IgD-negative memory B cell (primary cell): Measurements from ENCODE around the gene ATP6V1B1. TPM values are rescaled to one million over a fixed set of nuclear protein-coding genes. Genes with fewer than 3 reads are reported as not detected.
A peak's percentile ranks its signal among the peaks of the same experiment; 100 is the strongest.

ENCODE experiments used
- H3K27ac Mint-ChIP-seq, 3 donors: one replicate each; pipeline ENCODE4 v1.8.0; 2020 to 2022; ENCODE audit warnings: mild to moderate bottlenecking in 3 of 3, mixed read lengths in 3 of 3, moderate library complexity in 1 of 3
- H3K27me3 Mint-ChIP-seq: one replicate; pipeline ENCODE4 v1.8.0; 2021; ENCODE audit warnings: mixed read lengths
- H3K36me3 Mint-ChIP-seq: one replicate; pipeline ENCODE4 v1.8.0; 2020; ENCODE audit warnings: mild to moderate bottlenecking, mixed read lengths
- H3K4me1 Mint-ChIP-seq, 3 donors: one replicate each; pipeline ENCODE4 v1.8.0; 2020 to 2022; ENCODE audit warnings: mixed read lengths in 3 of 3, mild to moderate bottlenecking in 1 of 3
- H3K4me3 Mint-ChIP-seq, 4 donors: one replicate each; pipeline ENCODE4 v1.8.0; 2020 to 2022; ENCODE audit warnings: mild to moderate bottlenecking in 4 of 4, mixed read lengths in 4 of 4, moderate library complexity in 3 of 4
- H3K9me3 Mint-ChIP-seq, 3 donors: one replicate each; pipeline ENCODE4 v1.8.0; 2020 to 2021; ENCODE audit warnings: mixed read lengths in 3 of 3, mild to moderate bottlenecking in 1 of 3
- polyA plus RNA-seq: library from polyadenylated mRNA; unstranded; fragments of 300-500 nt; fragmentation: Illumina TruSeq; gene quantifications from one replicate; pipeline ENCODE4 v1.2.3, GENCODE V29; 2021

The ATP6V1B1 gene
- polyA plus RNA-seq, 1 donor from 2014 or later: not detected

DNA sequence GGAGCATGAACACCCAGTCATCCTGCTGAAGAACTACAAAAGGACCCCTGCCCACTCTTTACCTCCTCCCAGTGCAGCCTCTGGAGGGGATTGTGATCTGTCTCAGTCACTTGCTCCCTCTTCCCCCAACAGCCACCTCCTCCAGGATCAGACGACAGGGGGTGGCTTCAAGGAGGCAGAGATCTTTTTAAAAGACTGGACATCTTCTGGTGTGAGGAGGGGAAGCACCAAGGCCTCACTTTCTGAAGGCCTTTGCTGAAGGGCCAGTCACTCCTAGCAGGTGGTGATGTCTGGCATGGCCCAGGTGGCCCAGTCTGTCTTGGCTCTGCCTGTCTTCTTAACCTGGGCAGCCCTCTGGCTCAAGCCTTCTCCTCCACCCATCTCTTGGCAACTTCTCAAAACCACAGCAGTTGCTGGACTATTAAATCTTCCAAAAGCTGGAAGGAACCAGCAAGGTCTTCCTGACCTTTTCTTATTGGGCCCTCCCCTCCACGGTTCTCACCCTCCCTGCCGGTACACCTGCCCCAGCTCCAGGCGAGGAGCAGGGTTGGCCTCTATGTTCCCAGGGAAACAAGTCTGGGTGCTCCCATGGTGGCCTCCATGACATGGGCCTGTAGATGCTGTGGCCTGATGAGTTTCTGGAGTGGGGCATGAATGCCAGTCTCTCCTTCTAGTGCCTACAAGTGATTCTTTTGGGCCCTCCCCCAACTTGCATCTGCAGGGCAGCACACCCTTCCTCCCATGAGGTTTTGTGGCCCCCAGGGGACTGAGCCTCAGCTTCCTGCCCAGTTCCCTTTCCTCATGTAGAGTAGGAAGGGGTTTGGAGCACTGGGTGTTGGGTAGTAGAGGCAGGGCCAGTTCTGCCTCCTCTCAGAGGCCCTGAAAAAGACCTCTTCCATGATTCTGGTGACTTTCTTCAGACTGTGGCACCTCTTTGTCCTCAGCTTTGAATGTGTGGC, 5.0 kb upstream of the ATP6V1B1 start:
- Mint-ChIP-seq H3K9me3 (no peaks in the 10 kb centered on the region), H3K4me1 (peaks cover 0 to 13% (median 8%) of the 10 kb centered on the region in 3 donors), H3K27me3 (peaks cover 16% of the 10 kb centered on the region), H3K27ac (peak overlapping the region in 1 of 3 donors; percentile 76), H3K36me3 (no peaks in the 10 kb centered on the region), H3K4me3 (peak overlapping the region in 1 of 4 donors; percentile 81)

DNA sequence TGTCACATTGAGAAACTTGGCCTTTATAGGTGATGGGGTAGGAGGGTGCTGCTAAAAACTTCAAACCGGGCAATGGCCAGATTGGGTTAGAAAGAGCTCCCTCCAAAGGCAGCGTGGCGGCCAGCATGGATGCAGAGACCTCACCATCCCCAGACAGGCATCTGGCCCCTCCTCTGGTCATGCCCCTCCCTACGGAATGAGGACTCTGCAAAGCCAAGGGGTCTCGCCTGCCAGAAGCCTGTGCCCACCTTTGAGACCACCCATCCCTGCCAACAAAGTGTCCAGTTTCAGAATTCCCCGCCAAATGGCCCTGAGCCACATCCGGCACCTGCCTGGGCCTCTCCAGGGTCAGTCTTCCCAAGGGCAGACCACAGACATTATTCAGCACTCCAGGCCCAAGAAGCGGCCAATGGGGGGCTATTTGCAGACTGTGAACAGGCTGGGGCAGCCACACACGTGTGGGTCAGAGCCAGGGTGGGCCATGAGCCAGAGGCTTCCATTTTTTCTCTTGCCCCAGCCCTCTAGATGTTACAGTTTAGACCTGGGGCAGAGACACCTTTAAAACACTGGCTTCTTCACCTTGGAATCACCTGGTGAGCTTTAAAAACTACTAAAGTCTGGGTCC, 4.2 kb upstream of the ATP6V1B1 start:
- H3K4me3 Mint-ChIP-seq: peak overlapping the region in 1 of 4 donors; percentile 75
- H3K27ac Mint-ChIP-seq: no peak overlapping the region
- H3K9me3 Mint-ChIP-seq: no peaks in the 10 kb centered on the region
- H3K4me1 Mint-ChIP-seq: peaks cover 0 to 16% (median 8%) of the 10 kb centered on the region in 3 donors
- H3K36me3 Mint-ChIP-seq: peaks cover 2% of the 10 kb centered on the region
- H3K27me3 Mint-ChIP-seq: peaks cover 19% of the 10 kb centered on the region

DNA sequence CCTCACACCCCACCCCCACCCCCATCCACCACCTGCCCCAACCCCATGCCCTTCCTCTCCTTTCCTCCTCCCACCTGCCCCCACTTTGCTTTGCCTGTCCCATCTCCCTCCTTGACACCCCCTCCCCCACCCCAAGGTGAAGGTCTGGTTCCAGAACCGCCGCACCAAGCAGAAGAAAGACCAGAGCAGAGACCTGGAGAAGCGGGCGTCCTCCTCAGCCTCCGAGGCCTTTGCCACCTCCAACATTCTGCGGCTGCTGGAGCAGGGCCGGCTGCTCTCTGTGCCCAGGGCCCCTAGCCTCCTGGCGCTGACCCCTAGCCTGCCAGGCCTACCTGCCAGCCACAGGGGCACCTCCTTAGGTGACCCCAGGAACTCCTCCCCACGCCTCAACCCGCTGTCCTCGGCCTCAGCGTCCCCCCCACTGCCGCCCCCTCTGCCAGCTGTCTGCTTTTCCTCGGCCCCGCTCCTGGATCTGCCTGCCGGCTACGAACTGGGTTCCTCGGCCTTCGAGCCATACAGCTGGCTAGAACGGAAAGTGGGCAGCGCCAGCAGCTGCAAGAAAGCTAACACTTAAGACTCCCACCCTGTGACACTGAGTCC, 3.0 kb upstream of the ATP6V1B1 start:
- H3K27ac Mint-ChIP-seq: no peak overlapping the region
- peaks cover 3% of the 10 kb centered on the region for H3K36me3 Mint-ChIP-seq
- peaks cover 13% of the 10 kb centered on the region for H3K27me3 Mint-ChIP-seq
- no peak overlapping the region for H3K4me3 Mint-ChIP-seq
- no peaks in the 10 kb centered on the region for H3K9me3 Mint-ChIP-seq
- H3K4me1 Mint-ChIP-seq: peaks cover 0 to 17% (median 8%) of the 10 kb centered on the region in 3 donors

DNA sequence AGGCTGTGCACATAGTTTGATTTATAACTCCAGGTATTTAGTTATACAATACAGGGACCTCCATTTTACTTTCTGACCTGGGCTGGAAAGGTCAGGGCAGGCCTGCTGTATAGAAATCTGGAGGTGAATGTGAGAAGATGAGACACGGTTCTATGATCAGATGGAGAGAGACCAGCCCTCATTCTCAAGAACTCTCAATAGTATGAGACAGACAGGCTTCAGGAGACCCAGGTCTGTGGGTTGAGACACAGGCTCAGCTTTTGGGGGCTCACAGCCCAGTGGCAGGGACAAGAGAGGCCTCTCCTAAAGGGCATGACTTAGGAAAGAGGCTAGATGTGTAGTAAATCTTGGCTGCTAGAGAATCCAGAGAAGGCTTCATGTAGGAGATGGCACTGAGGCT, 719 bp upstream of the ATP6V1B1 start:
- no peak overlapping the region for H3K27ac Mint-ChIP-seq
- peaks cover 0 to 16% (median 6%) of the 10 kb centered on the region in 3 donors for H3K4me1 Mint-ChIP-seq
- H3K4me3 Mint-ChIP-seq: no peak overlapping the region
- peaks cover 12% of the 10 kb centered on the region for H3K27me3 Mint-ChIP-seq
- no peaks in the 10 kb centered on the region for H3K9me3 Mint-ChIP-seq
- peaks cover 3% of the 10 kb centered on the region for H3K36me3 Mint-ChIP-seq

DNA sequence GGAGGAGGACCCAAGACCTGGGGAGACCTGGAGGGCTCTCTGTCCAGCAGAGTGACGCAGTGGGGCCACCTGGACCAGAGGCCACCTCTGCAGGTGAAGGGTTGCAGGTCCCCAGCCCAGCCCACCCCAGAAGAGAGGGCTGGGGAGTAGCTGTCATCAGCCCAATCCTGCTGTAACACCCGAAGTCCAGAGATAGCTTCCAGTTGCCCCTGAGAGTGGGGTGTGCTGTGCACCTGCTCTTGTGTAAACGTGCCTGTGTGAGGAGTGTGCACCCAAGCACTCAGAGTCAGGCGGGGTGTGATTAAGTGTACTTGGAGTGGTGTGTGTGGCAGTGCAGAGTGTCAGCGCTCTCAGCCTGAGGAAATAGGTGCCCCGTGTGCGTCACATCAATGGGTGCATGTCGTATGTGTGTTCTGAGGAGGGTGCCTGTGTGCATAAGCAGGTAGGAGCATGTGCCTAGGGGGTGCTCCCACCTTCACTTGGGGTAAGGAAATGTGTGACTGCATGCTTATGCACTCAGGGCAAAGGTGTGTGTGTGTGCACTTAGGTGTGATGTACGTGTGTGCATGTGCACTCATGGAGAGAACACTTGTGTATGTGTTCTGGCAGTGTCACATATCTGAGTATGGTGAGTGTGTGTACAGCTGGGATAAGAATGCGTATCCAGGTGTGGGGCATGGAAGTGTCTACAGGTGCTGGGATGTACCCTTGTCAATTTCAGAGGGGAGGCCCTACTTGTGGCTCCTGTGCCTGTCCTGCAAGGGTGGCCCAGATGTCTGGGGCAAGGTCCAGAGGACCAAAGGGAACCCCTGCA, 672 bp downstream of the ATP6V1B1 start:
- H3K27me3 Mint-ChIP-seq: peaks cover 8% of the 10 kb centered on the region
- peaks cover 0 to 5% (median 0%) of the 10 kb centered on the region in 3 donors for H3K4me1 Mint-ChIP-seq
- H3K27ac Mint-ChIP-seq: no peak overlapping the region
- no peaks in the 10 kb centered on the region for H3K9me3 Mint-ChIP-seq
- H3K36me3 Mint-ChIP-seq: peaks cover 5% of the 10 kb centered on the region
- H3K4me3 Mint-ChIP-seq: no peak overlapping the region

DNA sequence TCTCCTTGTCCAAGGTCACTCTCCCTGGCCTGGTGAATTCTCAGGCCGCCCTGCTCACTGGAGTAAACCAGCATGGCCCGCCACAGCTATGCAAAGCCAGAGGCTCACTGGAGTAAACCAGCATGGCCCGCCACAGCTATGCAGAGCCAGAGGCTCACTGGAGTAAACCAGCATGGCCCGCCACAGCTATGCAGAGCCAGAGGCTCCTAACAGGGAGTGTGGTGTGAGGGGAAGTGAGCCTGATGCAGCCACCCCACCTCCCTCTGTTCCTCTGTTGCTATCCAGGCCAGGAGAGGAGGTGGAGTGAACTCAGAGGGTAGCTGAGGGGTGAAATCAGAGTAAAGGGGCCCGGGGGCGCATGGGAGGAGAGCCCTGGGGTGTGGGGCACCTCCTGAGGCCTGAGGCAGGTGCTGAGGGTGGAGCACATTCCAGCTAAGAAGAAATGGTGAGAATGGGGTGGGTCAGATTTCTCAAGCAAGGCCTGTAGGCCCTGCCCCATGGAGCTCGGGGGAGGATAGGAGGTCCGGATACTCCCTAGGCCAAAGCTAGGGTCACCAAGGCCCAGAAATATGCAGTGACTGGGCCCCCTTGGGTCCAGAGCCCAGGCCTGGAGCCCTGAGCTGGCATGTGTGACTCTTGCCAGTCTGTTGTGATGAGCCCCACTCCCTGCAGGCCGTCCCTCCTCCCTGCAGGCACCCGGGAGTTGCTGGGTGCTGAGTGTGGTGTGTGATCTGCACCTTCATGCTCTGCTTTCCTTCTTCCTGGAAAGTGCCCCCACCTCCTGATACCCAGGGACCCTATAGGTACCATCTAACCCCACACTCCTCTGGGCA, 1.5 kb downstream of the ATP6V1B1 start:
- peaks cover 5% of the 10 kb centered on the region for H3K36me3 Mint-ChIP-seq
- H3K4me1 Mint-ChIP-seq: peaks cover 0 to 4% (median 0%) of the 10 kb centered on the region in 3 donors
- H3K27me3 Mint-ChIP-seq: peaks cover 8% of the 10 kb centered on the region
- H3K9me3 Mint-ChIP-seq: no peaks in the 10 kb centered on the region
- H3K27ac Mint-ChIP-seq: no peak overlapping the region
- H3K4me3 Mint-ChIP-seq: no peak overlapping the region

DNA sequence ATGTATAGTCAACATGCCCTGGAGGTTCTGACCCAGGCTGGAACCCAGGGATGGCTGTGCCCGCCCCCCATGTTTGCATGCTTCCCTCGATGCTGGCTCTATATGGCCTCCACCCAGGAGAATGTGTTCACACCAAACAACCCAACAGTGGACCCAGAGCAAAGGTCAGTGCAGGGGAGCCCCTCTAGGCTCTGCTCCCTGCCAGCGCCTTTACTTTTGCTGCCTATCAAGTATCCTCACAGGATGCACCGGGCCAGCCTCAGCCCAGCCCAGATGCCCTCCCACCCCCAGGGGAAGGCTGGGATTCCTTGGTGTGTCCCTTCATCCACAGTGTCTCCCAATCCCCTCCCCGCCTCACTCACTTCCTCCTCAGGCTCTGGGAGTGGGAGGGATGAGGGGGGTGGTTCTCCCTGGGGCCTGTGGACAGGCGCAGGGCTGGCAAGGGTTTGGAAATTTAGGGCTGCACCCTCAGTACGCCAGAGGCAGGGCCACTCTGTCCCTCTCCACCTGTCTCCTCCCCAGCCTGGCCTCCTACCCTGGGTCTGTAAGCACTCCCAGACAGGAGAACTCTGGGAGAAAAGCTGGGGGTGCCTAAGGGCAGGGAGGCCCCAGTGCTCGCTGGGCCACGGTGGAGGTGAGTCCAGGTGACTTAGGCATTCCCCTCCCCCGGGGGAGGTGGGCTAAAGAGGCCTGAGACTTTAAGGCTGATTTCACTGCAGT, 2.3 kb downstream of the ATP6V1B1 start:
- H3K36me3 Mint-ChIP-seq: peaks cover 5% of the 10 kb centered on the region
- peaks cover 8% of the 10 kb centered on the region for H3K27me3 Mint-ChIP-seq
- no peak overlapping the region for H3K4me3 Mint-ChIP-seq
- H3K9me3 Mint-ChIP-seq: no peaks in the 10 kb centered on the region
- peaks cover 0 to 4% (median 0%) of the 10 kb centered on the region in 3 donors for H3K4me1 Mint-ChIP-seq
- no peak overlapping the region for H3K27ac Mint-ChIP-seq

DNA sequence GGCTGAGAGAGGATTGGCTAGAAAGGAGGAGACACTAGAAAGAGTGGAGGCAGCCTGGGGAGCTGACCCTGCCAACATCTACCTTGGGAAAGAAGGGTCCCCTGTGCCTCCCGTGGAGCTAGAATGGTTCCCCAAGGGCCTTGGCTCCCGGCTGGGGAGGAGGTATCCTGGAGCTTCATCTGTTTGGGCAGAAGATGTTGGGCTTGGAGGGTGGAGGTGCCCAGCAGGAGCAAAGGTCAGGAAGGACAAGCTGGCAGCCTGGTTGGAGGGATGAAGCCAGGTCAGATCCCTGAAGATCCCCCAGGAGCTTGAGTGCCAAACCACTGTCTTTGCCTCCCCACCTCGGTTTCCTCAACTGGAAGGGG, 2.9 kb downstream of the ATP6V1B1 start:
- peaks cover 0 to 4% (median 0%) of the 10 kb centered on the region in 3 donors for H3K4me1 Mint-ChIP-seq
- peaks cover 5% of the 10 kb centered on the region for H3K36me3 Mint-ChIP-seq
- H3K27me3 Mint-ChIP-seq: peaks cover 8% of the 10 kb centered on the region
- no peak overlapping the region for H3K27ac Mint-ChIP-seq
- no peaks in the 10 kb centered on the region for H3K9me3 Mint-ChIP-seq
- H3K4me3 Mint-ChIP-seq: no peak overlapping the region

DNA sequence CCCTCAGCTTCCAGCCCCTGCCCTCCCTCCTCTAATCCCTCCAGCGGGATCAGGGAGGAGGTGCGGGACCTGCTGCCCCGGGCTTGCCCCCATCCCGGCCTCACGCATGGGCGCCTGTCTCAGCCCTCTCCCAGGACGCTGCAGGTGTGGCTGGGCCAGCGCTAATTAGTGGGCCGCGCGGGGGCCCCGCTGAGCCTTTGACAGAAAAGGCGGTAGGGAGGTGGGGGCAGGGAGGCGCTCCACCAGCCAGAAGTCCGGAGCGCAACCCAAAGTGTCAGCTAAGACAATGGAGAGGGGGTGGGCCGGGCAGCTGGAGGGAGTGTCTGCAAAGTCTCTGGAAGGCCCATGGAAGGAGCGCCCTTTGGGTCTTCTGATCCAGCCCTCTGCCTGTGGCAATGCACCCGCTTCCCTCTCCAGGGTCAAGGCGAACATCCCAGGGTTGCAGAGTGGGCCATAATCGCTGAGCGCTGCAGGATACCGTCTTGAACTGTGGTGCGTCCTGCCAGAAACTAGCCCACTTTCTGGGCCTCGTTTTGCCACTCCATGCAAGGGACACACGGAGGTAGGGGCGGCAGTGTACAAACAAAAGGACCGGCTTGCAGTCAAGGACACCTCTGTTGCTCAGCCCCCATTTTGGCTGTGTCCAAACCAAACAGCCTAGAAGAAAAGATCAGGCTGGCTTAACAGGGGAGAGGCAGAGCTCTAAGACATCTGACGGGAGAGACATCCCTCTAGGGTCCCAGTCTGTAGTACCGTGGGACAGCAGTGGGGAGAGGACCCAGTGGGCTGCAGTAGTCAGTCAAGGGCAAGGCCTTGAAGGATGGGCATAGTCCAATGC, 3.5 kb downstream of the ATP6V1B1 start:
- Mint-ChIP-seq H3K4me3 (no peak overlapping the region), H3K4me1 (peaks cover 0 to 4% (median 0%) of the 10 kb centered on the region in 3 donors)

DNA sequence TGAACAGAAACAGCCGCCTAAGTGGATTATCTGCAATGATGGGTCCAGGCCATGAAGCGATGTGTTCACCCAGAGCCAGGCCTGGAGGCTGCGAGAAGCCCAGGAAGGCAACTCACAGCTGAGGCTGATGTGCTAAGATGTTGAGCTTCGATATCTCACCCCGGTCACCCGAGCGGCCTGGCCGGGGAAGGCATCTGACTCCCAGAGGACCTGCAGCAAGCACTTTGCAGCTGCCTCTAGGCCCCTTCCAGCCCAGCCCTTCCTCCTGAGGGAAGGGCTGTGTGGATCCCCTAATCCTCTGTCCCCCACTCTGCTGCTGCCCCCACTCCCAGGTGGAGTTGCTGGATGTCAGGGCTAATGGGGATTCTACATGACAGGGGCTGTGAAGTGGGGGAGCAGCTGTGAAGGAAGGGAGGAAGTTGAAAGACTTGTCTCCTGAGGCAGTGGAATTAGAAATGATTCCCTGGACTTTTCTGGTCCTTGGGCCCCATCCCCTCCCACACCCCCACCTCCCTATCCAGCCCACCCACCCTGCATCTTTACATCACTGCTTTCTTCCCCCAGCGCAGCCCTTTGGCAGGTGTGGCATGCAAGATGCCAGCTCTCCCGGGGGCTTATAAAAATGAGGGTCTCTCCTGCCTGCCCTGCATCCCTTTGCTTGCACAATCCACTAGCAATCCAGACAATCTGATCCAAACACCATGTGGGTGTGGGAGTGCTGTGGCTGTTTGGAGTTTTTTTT, 4.3 kb downstream of the ATP6V1B1 start:
- H3K4me1 Mint-ChIP-seq: peaks cover 0 to 4% (median 0%) of the 10 kb centered on the region in 3 donors
- H3K27ac Mint-ChIP-seq: no peak overlapping the region
- peaks cover 5% of the 10 kb centered on the region for H3K36me3 Mint-ChIP-seq
- no peaks in the 10 kb centered on the region for H3K9me3 Mint-ChIP-seq
- peak overlapping the region in 1 of 4 donors; percentile 17 for H3K4me3 Mint-ChIP-seq
- peaks cover 13% of the 10 kb centered on the region for H3K27me3 Mint-ChIP-seq

More for the DNA sequence above, 3.5 kb downstream of the ATP6V1B1 start:
- Mint-ChIP-seq H3K9me3 (no peaks in the 10 kb centered on the region), H3K36me3 (peaks cover 5% of the 10 kb centered on the region), H3K27me3 (peaks cover 8% of the 10 kb centered on the region), H3K27ac (no peak overlapping the region)

DNA sequence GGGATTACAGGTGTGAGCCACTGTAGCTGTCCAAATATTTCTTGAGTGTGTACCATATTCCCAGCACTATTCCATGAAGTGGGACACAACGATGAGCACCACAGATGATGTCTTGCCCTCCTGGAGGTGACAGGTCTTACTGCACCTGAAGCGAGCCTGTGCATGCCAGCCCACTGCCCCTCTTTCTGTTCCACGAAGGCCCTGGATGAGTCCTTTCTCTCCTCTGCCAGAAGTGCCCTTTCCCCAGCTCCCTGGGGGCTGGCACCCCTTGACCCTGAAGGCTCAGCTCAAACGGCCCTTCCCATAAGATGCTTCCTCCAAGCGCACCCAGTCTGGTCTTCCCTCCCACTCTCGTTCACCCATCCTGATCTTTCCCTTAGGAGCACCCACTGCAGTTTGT, 5.5 kb downstream of the ATP6V1B1 start:
- peak overlapping the region in 1 of 3 donors; percentile 18 for H3K27ac Mint-ChIP-seq
- peaks cover 5% of the 10 kb centered on the region for H3K36me3 Mint-ChIP-seq
- H3K4me1 Mint-ChIP-seq: peaks cover 0 to 9% (median 0%) of the 10 kb centered on the region in 3 donors
- no peak overlapping the region for H3K4me3 Mint-ChIP-seq
- H3K9me3 Mint-ChIP-seq: no peaks in the 10 kb centered on the region
- peaks cover 15% of the 10 kb centered on the region for H3K27me3 Mint-ChIP-seq

DNA sequence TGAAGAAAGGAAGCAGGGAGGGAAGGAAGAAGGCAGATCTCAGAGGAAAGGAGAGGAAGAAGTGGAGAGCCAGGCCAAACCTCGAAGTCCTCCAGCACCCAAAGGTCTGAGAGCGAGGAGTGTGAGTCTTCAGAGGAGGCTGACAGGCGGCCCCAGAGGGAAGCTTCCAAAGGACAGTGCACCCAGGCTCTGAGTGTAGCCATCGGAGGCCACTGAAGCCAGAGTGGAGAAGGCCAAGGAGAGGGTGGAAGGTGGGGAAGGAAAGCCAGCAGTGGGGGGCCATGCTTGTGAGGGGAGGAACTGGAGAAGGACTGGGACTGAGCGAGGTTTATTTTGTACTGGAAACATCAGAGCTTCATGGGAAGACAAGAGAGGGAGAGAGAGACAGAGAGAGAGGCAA, 6.0 kb downstream of the ATP6V1B1 start:
- peaks cover 2% of the 10 kb centered on the region for H3K36me3 Mint-ChIP-seq
- no peaks in the 10 kb centered on the region for H3K9me3 Mint-ChIP-seq
- H3K4me1 Mint-ChIP-seq: peaks cover 0 to 5% (median 0%) of the 10 kb centered on the region in 3 donors
- peaks cover 15% of the 10 kb centered on the region for H3K27me3 Mint-ChIP-seq
- H3K4me3 Mint-ChIP-seq: no peak overlapping the region
- peak overlapping the region in 1 of 3 donors; percentile 18 for H3K27ac Mint-ChIP-seq
